Left renal pelvis (tissue), 4 donors: ENCODE data around the gene FREM1. TPM values are rescaled to one million over a fixed set of nuclear protein-coding genes. Genes with fewer than 3 reads are reported as not detected.
A peak's percentile ranks its signal among the peaks of the same experiment; 100 is the strongest.

Source experiments
- DNase-seq, 4 donors: peaks; one replicate each; pipeline ENCODE4 v3.0.0-alpha.2; 2013; ENCODE audit warnings: low read depth in 4 of 4, low spot score in 3 of 4
- polyA plus RNA-seq, 4 donors: library from polyadenylated mRNA; unstranded; fragments of 120-200 nt; gene quantifications; one replicate each; pipeline ENCODE4 v1.2.1, GENCODE V29; 2013; ENCODE audit not compliant: insufficient read length in 4 of 4

Gene FREM1
- polyA plus RNA-seq, 4 donors, result 24.0 to 184 (median 169) TPM

- no peak for DNase-seq
Observed at GRCh38 chr9:14881006-14881405, 29.2 kb downstream of the FREM1 start.

GRCh38 chr9:14870090-14870489 is 40.1 kb downstream of the FREM1 start:
- no peak for DNase-seq

- no peak for DNase-seq
Observed at GRCh38 chr9:14869671-14870070, 40.6 kb downstream of the FREM1 start.

GRCh38 chr9:14868772-14869583 is 41.2 kb downstream of the FREM1 start:
- DNase-seq, result peak; percentile 39 to 69 (median 60)

- no peak for DNase-seq
Observed at GRCh38 chr9:14868418-14868771, 41.8 kb downstream of the FREM1 start.

GRCh38 chr9:14866200-14866749 is 44.0 kb downstream of the FREM1 start:
- no peak for DNase-seq

- DNase-seq, result no peak
Observed at GRCh38 chr9:14864309-14864708, 45.9 kb downstream of the FREM1 start.

GRCh38 chr9:14863402-14863801 is 46.8 kb downstream of the FREM1 start:
- no peak for DNase-seq

- no peak for DNase-seq
Observed at GRCh38 chr9:14857449-14858305, 52.6 kb downstream of the FREM1 start.

- DNase-seq, result no peak
Observed at GRCh38 chr9:14849851-14850250, 60.4 kb downstream of the FREM1 start.

- no peak for DNase-seq
Observed at GRCh38 chr9:14849296-14849695, 60.9 kb downstream of the FREM1 start.

GRCh38 chr9:14846871-14847311 is 63.3 kb downstream of the FREM1 start:
- DNase-seq, result no peak

- DNase-seq, result no peak
Observed at GRCh38 chr9:14843163-14843562, 67.1 kb downstream of the FREM1 start.

GRCh38 chr9:14842269-14842668 is 68.0 kb downstream of the FREM1 start:
- DNase-seq, result no peak

- DNase-seq, result no peak
Observed at GRCh38 chr9:14838701-14839100, 71.5 kb downstream of the FREM1 start.

- DNase-seq, result no peak
Observed at GRCh38 chr9:14836885-14837284, 73.3 kb downstream of the FREM1 start.

- DNase-seq, result no peak
Observed at GRCh38 chr9:14831661-14832060, 78.6 kb downstream of the FREM1 start.

GRCh38 chr9:14831074-14831473 is 79.2 kb downstream of the FREM1 start:
- DNase-seq, result no peak

GRCh38 chr9:14830057-14830456 is 80.2 kb downstream of the FREM1 start:
- no peak for DNase-seq

GRCh38 chr9:14829204-14829603 is 81.0 kb downstream of the FREM1 start:
- no peak for DNase-seq

GRCh38 chr9:14827805-14828204 is 82.4 kb downstream of the FREM1 start:
- DNase-seq, result no peak
